IPS-NIHi7 (cell line): ENCODE results near the gene PTK7.
A peak's percentile ranks its signal among the peaks of the same experiment; 100 is the strongest.

Experiments
- DNase-seq: peaks from one replicate; pipeline ENCODE4 v3.0.0; 2012; ENCODE audit warnings: mixed read lengths; ENCODE audit errors: extremely low spot score

The PTK7 gene

DNA sequence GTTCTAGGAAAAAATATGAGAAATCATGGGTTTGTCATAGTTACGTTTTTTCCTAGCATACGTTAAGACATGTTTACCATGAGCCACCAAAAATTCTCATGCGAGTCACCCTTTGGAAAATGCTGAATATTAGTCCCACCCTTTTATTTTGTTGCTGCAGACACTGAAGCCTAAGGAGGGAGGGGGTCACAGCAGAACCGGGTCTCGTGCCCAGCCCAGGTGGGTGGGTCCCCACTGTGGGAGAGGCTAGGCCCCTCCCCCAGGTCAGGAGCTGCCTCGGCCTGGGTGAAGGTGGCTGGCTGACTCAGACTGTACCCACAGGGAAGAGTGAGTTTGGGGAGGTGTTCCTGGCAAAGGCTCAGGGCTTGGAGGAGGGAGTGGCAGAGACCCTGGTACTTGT lies 68.8 kb downstream of the PTK7 start:
- no peak for DNase-seq

DNA sequence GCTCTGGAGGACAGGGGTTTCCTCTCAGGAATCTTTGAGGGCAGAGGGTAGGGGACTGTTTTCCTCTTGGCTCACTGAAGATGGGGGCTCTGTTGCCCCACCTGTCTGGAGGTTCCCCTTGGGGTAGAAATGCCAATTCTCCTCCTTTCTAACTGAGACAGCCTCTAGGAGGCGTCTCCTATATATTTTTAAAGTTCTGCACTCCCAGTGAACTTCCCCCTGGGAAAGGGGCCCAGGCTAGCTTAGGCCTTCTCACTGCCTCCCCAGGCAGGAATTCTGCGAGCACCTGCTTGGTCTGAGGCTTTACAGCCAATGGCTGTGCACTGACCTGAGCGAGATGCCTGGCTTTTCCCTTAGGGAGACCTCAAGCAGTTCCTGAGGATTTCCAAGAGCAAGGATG lies 70.1 kb downstream of the PTK7 start:
- DNase-seq: no peak

DNA sequence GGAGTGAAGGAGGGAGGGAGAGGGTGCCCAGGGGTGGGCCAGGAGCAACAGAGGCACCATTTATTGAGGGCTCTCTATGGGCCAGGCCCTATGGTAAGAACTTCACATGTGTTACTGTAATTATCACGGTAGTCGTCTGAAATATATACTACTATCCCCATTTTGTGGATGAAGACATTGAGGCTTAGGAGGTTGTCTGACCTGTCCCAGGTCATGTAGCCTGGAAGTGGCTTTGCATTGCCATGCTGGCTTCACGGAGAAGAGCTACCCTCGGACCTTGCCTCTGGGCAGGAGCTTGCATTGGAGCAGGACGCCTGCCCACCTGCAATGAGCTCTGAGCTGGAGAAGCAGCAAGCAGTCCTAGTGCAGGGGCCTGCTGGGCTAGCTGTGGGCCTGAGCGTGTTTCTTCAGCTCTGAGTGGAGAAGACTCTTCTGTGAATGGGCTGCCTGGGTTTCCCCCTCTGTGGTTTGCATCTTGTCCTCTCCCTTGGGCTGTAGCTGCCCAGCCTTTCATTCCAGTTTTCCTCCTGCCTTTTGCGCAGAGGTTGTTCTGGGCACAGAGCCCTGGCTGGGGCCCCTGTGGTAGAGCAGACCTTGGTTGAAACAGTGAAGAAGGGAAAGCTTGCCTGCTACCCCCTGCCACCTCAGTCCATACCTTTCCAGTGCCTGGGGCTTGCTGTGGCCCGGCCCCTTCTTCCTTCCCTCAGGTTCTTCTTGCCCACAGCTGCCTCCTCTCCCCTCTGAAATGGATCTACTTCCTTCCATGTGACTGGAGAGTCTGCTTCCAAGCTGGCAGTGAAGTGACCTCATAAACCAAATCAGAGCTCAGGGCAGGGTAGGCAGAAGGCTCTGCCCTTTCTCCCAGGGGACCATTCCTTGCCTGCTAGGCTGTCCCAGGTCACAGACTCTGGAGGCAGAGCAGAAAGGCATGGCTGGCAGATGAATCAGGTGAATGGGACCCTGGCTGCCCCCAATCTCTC lies 70.9 kb downstream of the PTK7 start:
- DNase-seq: no peak

DNA sequence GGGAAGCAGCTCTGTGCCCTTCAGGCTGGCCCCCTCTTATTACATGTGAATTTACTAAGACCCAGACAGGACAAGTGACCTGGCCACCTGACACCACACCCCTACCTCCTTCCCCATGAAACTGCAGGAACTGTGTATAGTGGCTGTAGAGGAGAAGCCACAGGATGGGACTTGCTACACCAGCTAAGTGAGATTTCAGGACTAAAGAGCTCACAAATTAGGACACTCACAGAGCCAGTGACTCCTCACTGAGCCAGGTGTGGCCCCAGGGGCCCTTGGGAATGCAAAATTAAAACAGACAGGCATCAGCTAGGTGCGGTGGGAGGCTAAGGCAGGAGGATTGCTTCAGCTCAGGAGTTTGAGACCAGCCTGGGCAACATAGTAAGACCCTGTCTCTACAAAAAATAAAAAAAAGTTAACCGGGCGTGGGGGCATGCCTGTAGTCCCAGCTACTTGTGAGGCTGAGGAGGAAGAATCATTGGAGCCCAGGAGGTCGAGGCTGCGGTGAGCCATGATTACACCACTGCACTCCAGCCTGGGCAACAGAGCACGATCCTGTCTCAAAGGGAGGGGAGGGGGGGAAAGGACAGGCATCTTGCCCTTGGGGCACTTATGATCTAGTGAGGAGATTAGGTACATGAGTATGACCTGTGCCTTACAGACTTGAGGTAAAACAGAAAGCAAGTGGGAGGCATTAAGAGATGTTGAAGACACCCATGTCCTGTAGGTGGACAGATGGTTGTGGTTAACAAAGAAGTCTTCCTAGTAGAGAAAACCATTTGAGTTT lies 71.8 kb downstream of the PTK7 start:
- DNase-seq: no peak

DNA sequence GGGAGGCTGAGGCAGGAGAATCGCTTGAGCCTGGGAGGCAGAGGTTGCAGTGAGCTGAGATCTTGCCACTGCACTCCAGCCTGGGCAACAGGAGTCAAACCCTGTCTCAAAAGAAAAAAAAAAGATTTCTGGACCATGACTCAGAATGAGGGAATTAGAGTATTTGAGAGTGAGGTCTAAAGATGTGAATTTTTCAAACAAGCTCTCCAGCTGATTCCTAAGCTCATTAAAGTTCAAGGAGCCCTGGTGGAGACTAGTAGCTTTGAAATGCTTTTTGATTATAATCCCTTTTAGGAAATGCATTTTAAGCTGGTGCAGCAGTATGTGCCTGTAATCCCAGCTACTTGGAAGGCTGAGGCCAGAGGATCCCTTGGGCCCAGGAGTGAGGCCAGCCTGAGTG lies 73.2 kb downstream of the PTK7 start:
- DNase-seq: no peak

DNA sequence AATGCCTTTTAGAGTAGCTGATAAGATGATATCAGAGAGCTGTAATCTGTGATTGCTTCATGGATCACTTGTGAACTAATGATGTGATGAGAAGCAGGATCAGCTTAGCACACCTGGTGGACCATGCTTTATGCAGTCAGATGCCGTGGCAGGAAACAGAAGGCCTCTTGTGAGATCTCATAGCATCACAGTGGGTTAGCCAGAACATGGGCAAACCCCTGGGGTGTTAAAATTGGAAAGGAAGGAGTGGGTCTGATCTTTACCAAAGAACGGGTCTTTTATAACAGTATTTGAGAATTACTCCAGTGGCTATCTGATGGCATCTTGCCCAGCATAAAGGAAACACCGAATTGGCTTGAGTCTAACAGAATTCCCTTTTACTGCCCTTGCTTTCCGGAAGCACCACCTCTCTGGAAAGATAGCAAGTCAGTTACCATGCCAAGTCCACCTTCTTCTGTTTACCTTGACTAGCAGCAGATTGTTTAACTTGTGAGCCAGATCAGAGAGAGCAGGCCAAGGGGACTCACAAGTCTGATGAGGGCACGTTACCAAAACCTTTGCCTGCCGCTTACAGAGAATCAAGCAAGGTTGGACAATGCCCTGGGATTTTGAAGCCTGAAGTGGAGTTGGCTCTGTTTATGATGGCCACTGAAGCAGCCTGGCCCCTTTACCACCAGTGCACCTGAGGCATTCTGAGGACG lies 74.1 kb downstream of the PTK7 start:
- DNase-seq: no peak

DNA sequence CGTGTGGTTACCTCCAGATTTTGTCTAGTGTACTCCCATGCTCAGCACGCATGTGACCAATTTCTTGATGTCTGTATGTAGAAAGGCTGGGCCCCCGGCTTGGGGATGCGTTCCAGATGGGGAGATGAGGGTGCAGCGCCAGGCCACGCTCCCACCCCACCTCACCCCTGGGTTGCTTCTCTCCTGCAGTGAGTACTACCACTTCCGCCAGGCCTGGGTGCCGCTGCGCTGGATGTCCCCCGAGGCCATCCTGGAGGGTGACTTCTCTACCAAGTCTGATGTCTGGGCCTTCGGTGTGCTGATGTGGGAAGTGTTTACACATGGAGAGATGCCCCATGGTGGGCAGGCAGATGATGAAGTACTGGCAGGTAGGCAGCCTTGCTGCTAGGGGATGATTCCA lies 83.5 kb downstream of the PTK7 start:
- DNase-seq: no peak

DNA sequence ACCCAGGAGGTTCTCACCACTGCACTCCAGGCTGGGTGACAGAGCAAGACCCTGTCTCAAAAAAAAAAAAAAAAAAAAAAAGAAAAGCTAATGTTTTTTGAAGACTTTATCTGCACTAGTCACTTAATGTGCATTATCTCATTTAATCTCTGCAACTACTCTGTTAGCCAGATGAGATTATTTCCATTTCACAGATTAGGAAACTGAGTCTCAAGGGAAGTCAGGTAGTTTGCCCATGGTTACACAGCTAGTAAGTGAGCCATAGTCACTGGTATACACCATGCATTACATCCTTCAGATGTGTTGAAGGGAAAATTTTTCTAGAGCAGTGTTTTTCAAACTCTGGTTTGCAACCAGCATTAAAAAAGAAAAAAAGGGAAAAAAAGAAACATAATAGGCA lies 87.8 kb downstream of the PTK7 start:
- no peak for DNase-seq

DNA sequence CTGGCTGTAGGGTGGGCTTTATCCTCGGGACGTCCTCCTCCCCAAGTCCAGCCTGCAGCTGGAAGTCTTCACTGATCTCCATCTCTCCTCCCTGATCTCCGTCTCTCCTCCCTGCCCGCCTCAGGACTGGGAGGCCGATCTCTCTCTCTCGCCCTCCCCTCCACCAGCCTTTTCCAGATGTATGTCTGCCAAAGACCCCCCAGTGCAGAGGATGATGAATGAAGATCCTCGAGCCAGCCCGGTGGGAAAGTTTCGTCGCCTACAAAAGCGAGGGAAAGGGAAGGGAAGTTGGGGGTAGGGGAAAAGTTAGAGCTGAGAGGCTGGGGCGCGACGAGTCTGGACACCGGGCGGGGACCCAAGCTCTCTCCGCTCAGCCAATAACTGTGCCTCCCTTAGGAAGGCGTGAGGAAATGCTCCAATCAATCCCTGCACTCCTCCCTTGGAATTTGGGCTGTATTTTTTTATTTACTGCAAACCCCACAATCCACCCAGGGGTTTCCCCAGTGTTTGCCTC lies 94.4 kb downstream of the PTK7 start:
- peak; percentile 79 for DNase-seq

DNA sequence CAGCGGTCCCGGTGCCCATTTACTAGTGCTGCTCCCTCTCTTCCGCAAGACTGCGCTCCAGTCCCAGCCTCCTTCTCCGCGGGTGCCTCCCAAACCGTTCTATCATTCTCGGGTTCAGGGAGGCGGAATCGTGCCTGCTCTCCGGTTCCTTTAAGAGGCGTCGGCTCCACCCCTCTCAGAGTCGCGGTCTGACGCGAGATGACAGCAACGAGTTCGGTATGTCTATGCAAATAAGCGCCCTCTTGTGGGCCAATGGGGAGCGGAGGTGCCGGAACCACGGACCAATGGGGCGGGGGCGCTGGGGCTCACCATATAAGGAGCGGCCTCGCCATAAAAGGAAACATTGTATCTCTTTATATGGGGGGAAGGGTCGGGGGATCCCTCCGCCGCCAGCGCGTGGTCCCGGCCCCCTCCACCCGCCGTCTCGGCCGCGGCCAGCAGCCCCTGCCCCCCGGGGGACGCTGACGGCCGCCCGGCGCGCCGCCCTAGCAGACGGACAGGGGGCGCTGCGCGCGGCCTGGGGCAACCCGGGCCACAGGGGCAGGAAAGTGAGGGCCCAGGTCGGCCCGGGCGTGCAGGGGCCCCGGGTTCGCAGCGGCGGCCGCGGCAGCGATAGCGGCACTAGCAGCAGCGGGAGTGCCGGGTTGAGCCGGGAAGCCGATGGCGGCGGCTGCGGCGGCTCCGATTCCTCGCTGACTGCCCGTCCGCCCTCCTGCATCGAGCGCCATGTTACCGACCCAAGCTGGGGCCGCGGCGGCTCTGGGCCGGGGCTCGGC lies 95.0 kb downstream of the PTK7 start, which contains the start of gene SRF:
Gene SRF (plus strand): TSS at position 339 of the 776 bp plus-strand sequence. CDS start 388 bp downstream, at position 727.
- peak; percentile 92 for DNase-seq

DNA sequence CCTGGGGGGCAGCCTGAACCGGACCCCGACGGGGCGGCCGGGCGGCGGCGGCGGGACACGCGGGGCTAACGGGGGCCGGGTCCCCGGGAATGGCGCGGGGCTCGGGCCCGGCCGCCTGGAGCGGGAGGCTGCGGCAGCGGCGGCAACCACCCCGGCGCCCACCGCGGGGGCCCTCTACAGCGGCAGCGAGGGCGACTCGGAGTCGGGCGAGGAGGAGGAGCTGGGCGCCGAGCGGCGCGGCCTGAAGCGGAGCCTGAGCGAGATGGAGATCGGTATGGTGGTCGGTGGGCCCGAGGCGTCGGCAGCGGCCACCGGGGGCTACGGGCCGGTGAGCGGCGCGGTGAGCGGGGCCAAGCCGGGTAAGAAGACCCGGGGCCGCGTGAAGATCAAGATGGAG lies 95.6 kb downstream of the PTK7 start:
- DNase-seq: no peak

DNA sequence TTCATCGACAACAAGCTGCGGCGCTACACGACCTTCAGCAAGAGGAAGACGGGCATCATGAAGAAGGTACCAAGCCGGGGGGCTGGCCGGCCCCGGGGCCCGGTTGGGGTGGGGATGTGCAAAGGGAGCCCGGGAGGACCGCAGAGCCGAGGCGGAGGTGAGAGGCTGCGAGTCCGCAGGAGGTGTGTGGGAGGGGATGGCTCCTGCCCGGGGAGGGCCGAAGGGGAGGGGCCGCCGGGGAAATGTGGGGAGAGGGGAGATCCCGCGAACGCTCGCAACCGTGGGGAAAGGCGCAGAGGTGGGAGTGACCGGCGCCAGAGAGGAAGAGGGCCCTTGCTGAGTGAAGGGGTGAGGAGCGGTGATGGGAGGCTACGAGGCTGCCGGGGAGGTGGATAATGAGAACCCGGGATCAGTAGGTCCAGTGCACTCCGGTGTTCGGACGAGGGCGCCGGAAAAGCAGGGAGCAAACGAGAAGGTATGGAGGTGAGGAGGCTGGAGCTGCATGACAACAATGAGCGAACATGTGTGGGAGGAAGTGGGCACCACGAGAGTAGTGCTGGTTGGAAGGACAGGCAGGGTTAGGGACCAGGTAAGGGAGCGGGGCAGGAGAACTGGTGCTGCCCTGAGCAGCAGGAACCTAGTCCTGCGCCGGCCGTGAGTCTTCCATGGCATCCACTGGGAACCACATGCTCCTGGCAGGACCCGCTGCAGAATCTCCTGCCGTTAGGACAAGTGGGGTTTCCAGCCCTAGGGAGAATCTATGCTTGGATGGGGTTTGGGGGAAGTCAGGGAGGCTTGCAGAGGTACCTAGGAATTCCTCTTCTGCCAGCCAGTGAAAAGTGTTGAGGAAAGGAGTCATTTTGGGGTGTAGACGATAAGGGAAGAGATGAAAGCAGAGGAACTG lies 96.2 kb downstream of the PTK7 start:
- DNase-seq: peak; percentile 38

DNA sequence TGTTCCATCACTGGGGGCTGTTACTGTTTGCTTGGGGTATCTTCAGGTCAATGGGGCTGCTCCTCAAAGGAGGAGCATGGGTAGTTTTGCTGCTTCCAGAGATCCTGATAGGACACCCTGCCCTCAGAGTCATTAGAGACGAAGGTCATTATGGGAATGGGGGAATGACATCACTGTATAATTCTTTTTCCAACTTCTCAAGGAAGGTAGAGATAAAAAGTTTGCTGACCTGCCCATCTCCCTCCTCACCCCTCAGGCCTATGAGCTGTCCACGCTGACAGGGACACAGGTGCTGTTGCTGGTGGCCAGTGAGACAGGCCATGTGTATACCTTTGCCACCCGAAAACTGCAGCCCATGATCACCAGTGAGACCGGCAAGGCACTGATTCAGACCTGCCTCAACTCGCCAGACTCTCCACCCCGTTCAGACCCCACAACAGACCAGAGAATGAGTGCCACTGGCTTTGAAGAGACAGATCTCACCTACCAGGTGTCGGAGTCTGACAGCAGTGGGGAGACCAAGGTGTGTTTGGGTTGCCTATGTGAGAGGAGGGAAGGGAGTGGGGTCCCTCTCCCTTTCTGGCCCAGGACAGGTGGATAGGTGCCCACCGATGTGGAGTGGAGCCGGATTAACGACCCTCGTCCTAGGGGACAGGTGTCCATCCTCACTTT lies 97.6 kb downstream of the PTK7 start:
- no peak for DNase-seq

DNA sequence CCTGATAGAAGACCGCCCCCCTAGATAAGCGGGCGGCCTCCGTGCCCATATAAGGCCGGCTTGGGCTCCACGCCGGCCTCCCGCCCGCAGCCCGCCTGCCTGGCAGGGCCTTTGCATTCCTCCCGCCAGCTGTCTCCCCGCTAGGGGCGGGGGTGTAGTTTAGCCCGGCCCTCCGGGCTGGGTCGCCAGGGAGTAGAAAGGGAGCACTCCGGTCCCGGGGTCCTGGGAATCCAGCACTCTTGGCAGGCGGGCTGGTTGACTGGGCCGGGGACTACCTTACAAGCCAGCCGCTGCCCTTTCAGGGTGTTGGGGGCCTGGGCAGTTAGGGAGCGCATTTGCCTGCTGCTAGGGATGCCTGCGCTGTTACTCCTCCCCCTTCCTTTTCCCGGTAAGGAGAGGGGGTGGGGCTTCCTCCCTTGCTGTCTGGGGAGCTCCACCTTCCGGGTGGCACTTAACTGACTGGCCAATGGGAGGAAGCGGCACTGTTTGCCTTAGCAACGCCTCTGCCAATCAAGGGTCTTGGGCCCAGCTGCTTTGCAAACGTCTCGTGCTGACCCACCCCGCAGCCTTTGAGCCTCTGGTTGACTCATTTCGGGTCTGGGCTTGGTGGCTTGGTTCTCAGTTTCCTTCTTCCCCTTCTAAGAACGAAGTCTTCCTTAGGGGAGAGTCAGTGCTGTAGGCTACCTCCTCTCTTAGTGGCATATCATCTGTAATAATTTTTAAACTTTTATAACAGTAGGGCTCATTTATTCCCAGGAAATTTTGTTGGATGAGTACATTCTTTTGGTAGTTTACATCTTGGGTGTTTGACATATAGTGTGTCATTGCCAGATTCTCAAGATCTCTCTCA lies 98.4 kb downstream of the PTK7 start:
- DNase-seq: peak; percentile 99

DNA sequence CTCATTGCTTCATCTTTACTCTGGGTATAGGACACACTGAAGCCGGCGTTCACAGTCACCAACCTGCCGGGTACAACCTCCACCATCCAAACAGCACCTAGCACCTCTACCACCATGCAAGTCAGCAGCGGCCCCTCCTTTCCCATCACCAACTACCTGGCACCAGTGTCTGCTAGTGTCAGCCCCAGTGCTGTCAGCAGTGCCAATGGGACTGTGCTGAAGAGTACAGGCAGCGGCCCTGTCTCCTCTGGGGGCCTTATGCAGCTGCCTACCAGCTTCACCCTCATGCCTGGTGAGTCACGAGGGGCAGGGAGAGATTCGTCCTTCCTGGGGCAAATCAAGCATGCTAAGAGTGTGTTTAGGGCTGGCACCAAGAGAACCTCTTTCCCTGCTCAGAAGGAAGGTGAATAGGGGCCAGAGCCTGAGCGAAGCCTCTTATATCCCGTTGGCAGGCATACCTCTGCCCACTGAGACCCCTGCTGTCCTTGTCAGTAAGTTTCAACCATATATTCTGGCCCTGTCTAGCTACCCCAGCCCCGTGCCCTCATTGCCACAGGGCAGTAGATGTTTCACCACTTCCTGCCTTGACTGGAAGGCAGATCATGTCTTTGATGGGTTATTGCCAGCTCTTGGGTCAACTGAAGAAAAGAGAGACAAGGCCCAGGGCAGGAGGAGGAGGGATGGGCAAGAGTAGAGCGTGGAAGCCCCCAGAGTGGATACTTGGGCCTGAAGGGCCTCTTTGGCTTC lies 99.7 kb downstream of the PTK7 start:
- no peak for DNase-seq

DNA sequence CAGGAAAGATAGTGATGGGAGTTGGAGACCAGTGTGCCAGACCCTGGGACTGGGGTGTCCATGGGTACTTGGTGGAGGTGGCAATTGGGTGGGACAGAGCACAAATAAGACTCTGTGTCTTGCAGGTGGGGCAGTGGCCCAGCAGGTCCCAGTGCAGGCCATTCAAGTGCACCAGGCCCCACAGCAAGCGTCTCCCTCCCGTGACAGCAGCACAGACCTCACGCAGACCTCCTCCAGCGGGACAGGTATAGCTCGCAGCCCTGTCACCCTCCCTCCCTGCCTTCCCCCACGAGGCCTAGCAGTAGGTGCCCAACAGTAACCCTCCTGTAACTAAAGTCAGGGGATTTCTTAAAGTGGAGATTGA lies 100.3 kb downstream of the PTK7 start:
- DNase-seq: no peak

DNA sequence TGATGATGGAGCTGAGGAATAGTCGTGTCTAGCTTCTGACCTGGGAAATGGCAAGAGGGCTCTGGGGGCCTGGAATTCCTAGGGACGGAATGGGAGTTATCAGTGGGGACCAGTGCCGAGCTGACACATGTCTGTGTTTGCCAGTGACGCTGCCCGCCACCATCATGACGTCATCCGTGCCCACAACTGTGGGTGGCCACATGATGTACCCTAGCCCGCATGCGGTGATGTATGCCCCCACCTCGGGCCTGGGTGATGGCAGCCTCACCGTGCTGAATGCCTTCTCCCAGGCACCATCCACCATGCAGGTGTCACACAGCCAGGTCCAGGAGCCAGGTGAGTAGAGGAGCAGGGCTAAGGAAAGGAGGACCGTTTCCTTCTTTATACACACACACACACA lies 102.0 kb downstream of the PTK7 start:
- DNase-seq: no peak
